Right ventricle myocardium superior (tissue), 1 donor: ENCODE measurements around the gene CRIP1. TPM values are rescaled to one million over a fixed set of nuclear protein-coding genes. Genes with fewer than 3 reads are reported as not detected.

Experiments used
- ATAC-seq: fragments of 200-7000 bp; cut with Tn5 transposase; one replicate; pipeline ENCODE4 v1.9.1; 2020; ENCODE audit warnings: mild to moderate bottlenecking; ENCODE audit not compliant: poor library complexity
- DNase-seq: peaks from one replicate; pipeline ENCODE4 v3.0.0-alpha.2; 2020
- intact Hi-C: fragments of 100-400 bp; cut with DNase I; formaldehyde crosslinking; loops from one replicate; pipeline ENCODE4 v1.11.2; 2022
- total RNA-seq: library from RNA; stranded (reverse); fragmentation: NEBNext Ultra II Directional; extraction: Animal tissue kit (Norgen Biotek cat#: 25700); gene quantifications from one replicate; pipeline ENCODE4 v1.2.1, GENCODE V29; 2021
- donor health status: DM: no; HTN: yes; CAD: no; lungs with severe emphysema.

Gene CRIP1
- total RNA-seq, 1 donor from 2014 or later: 71.8 TPM

DNA sequence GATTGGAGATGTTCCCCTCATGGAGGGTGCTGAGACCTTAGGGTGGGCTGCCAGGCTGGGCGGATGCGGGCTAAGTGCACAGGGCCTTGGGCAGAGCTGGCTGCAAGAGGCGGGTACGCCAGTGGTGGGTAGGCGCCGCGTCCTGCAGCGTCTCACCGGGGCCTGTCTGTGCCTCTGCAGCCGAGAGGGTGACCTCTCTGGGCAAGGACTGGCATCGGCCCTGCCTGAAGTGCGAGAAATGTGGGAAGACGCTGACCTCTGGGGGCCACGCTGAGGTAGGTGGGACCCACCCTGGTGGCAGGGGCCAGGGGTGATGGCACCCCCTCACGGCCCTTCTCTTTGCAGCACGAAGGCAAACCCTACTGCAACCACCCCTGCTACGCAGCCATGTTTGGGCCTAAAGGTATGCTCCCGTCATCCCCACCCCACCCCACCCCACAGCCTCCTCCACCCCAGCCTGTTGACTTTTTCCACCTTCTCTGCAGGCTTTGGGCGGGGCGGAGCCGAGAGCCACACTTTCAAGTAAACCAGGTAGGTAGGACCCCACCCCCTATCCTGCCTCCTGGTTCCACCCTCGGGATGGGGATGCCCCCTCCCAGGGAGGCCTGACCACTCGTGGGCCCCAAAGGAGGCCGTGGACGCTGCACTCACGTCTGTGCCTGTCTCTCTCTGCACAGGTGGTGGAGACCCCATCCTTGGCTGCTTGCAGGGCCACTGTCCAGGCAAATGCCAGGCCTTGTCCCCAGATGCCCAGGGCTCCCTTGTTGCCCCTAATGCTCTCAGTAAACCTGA, 1.5 kb downstream of the CRIP1 start:
- ATAC-seq (no peak), DNase-seq (no peak)
- intact Hi-C loops: loop anchor here (5.0 kb wide), 1 partner anchor 41 kb away; no protein-coding TSS in a partner anchor

DNA sequence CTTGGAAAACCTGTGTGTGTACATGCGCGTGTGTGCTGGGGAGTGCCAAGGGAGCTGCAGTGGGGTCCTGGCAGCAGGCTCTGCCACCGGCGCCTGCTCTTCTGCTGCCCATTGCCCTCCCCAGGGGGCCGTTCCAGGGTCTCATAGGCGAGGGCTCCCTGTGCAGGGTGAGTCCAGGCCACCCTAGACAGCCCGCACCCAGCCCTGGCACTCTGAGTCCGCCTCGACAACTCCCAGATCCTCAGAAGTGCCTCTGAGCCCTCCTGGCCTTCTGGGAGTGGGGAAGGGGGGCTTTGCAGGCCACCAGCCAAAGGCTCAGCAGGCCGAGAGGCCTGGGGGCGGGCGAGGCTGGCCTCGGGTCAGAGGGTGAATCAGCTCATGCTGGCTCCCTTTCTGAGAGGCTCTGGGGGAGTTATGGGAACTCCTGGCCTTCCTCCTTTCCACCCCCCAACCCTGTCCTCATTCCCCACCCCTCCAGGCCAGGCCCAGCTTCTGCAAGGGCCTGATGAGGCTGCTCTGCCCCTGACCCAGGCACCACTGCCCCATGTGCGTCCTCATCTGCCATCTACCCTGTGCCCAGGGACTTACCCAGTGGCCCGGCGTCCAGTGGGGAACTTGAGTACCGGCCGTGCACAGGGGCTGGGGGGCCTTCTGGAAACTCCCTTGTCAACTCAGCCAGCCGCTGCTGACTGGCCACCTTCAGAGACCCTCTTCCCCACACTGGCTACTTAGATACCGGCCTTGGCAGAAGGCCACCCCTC, 2.3 kb downstream of the CRIP1 start:
- DNase-seq (peak; percentile 67), ATAC-seq (no peak)
- intact Hi-C loops: loop anchor here (5.0 kb wide), 1 partner anchor 42 kb away; no protein-coding TSS in a partner anchor

DNA sequence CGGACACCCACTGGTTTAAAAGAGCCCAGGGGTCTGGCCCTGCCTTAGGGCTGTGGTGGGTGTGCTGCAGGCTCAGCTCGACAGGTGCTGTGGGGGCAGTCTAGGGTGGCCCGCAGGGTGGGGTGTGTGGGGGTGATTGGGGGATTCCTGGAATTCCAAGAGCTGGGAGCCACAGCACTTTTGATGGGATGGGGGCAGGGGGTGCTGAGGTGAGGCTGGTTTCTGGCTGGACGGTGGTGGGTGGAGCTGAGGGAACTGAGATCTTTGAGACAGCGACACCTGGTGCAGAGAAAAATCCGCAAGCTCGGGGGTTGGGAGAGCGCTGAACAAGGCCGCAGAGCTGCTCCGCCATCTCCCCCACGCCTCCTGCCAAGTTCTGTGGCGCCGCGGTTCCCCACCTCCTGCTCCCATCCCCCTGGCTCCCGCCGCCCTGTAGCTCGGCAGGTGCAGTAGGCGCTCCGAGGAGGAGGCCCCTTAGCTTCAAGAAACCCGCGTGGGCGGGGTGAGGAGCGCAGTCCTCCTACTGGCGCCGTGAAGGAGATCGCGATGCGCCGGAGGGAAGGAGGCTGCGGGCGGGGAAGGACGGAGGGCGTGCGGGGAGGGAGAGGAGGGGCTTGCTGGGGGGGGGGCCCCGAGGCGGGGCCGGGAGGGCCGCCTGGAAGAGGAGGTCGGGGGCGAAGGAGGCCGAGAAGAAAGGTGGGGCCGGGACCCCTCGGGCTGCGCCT, 3.0 kb downstream of the CRIP1 start:
- intact Hi-C loops: loop anchor here (2.0 to 5.0 kb wide), 2 partner anchors 42 to 119 kb away; no protein-coding TSS in a partner anchor
- DNase-seq (peak; percentile 87), ATAC-seq (peak; percentile 38)

DNA sequence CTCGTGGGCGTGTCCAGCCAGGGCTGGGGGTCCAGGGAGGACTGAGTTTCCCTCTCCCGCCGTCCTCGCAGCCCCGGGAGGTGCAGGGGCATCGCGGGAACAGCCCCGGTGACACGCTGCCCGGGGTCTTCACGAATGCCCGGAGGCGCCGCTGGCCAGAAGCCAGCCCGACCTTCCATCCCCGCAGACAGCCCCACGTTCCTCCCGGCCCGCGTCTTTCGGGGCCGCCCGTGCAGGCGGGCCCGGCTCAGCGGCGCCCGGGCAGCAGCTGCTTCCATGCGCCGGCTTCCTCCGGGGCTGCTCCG, 3.5 kb downstream of the CRIP1 start:
- DNase-seq (peak; percentile 77), ATAC-seq (peak; percentile 1)
- intact Hi-C loops: loop anchor here (2.0 kb wide), 1 partner anchor 119 kb away; no protein-coding TSS in a partner anchor

GRCh38 chr14:105490572-105491365, 4.1 kb downstream of the CRIP1 start, which contains the start of gene TEDC1:
TEDC1 (plus strand) TSS chr14:105491246; CDS start chr14:105491376, 130 bp downstream.
- intact Hi-C loops: loop anchor here (2.0 kb wide), 1 partner anchor 120 kb away; no protein-coding TSS in a partner anchor
- DNase-seq (peak; percentile 100), ATAC-seq (peak; percentile 75)

GRCh38 chr14:105491366-105491973, 4.8 kb downstream of the CRIP1 start:
- DNase-seq (peak; percentile 83), ATAC-seq (peak; percentile 0)
- intact Hi-C loops: loop anchor here (2.0 kb wide), 1 partner anchor 121 kb away; no protein-coding TSS in a partner anchor

GRCh38 chr14:105492031-105492970, 5.6 kb downstream of the CRIP1 start:
- ATAC-seq: no peak
- DNase-seq: peak; percentile 70
- intact Hi-C loops: no loop called here

GRCh38 chr14:105492971-105493871, 6.5 kb downstream of the CRIP1 start:
- no peak for ATAC-seq
- intact Hi-C loops: no loop called here
- peak; percentile 40 for DNase-seq

- ATAC-seq: no peak
- intact Hi-C loops: no loop called here
Observed at GRCh38 chr14:105493921-105494605, 7.4 kb downstream of the CRIP1 start.

GRCh38 chr14:105494606-105494929, 7.9 kb downstream of the CRIP1 start:
- intact Hi-C loops: no loop called here
- DNase-seq (peak; percentile 39), ATAC-seq (no peak)

More at GRCh38 chr14:105493921-105494605, 7.4 kb downstream of the CRIP1 start:
- peak; percentile 33 for DNase-seq

GRCh38 chr14:105495101-105495989, 8.7 kb downstream of the CRIP1 start:
- ATAC-seq: peak; percentile 30
- intact Hi-C loops: no loop called here
- DNase-seq: peak; percentile 83

DNA sequence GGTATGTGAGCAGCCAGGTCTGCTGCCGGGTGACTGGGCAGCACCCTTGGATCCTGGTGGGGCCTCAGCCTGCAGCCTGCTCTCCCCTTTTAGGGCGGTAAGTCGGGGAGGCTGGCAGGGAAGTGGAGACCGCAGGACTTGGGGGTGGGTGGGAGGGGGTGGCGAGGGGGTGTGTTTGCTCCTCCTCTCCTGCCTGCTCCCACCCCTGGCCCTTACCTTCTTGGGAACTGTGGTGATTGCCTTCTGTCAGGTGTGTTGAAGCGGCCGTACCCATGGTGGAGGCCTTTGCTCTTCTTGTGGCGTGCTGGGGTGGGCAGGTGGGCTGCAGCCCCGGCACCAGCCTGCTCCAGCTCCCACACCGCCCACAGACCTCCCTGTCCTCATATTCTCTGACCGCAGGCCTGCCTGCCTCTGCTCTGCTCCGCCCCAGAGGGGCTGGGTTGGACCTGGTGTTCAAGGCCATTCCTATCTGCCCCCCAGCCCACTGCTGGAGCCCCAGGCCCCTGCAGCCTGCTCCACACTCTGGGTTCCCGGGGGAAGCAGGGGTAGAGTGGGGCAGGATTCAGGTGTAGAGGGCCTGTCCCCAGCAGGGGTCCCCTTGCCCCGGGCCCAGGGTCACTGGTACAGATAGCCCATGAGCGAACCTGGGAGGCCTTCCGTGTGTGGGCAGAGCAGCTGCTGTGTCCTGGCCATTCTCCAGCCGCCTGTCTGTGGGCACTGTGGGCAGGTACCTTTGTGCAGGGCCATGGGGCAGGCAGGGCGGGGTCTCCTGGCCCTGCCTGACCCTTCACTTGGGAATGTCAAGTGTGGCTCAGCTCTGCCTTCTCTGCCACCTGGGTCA, 9.5 kb downstream of the CRIP1 start:
- DNase-seq (peak; percentile 37), ATAC-seq (no peak)
- intact Hi-C loops: no loop called here

- ATAC-seq (no peak), DNase-seq (peak; percentile 43)
- intact Hi-C loops: no loop called here
Observed at GRCh38 chr14:105496831-105497591, 10.3 kb downstream of the CRIP1 start.
